Fibroblast of lung (primary cell): Measurements from ENCODE around the gene RAB10. TPM values are rescaled to one million over a fixed set of nuclear protein-coding genes. Genes with fewer than 3 reads are reported as not detected.

Experiments
- DNase-seq, 2 donors: peaks; one replicate each; pipeline versions ENCODE4 v3.0.0 to v3.0.0-alpha.2; 2010; ENCODE audit warnings: low read depth in 2 of 2
- H2AFZ ChIP-seq: 2 replicates; pipeline ENCODE4 v1.5.1; 2012; ENCODE audit warnings: low read length, control low read depth, inconsistent platforms
- H3K27ac ChIP-seq: 2 replicates; pipeline ENCODE4 v1.5.1; 2011; ENCODE audit warnings: low read length, control low read depth; ENCODE audit not compliant: insufficient read depth
- H3K27me3 ChIP-seq: 2 replicates; pipeline ENCODE4 v1.5.1; 2011; ENCODE audit warnings: mild to moderate bottlenecking, low read length; ENCODE audit not compliant: control insufficient read depth, insufficient read depth
- H3K36me3 ChIP-seq: 2 replicates; pipeline ENCODE4 v1.5.1; 2011; ENCODE audit warnings: low read length; ENCODE audit not compliant: control insufficient read depth, insufficient read depth
- H3K4me1 ChIP-seq: 2 replicates; pipeline ENCODE4 v1.5.1; 2011; ENCODE audit warnings: low read length; ENCODE audit not compliant: control insufficient read depth, insufficient read depth; ENCODE audit errors: extremely low read depth
- H3K4me2 ChIP-seq: 2 replicates; pipeline ENCODE4 v1.5.1; 2011; ENCODE audit warnings: low read length, control low read depth; ENCODE audit not compliant: insufficient read depth; ENCODE audit errors: extremely low read depth
- H3K4me3 ChIP-seq, 4 experiments: fragments of 200-600 bp in 1 of 4; sonication (generic) in 1 of 4; replicated peaks in 1 of 4; 2 replicates each; pipeline ENCODE4 v1.5.1; 2011 to 2016; ENCODE audit warnings: low read length in 4 of 4, low read depth in 3 of 4, mild to moderate bottlenecking in 3 of 4, control low read depth in 2 of 4, inconsistent platforms in 1 of 4, mixed read lengths in 1 of 4; ENCODE audit not compliant: insufficient read depth in 1 of 4; ENCODE audit errors: control extremely low read depth in 1 of 4
- H3K79me2 ChIP-seq: 2 replicates; pipeline ENCODE4 v1.5.1; 2012; ENCODE audit warnings: mild to moderate bottlenecking, low read length, inconsistent platforms; ENCODE audit not compliant: control insufficient read depth, insufficient read depth
- H3K9ac ChIP-seq: 2 replicates; pipeline ENCODE4 v1.5.1; 2011; ENCODE audit warnings: mild to moderate bottlenecking, low read length, control low read depth; ENCODE audit not compliant: insufficient read depth
- H3K9me3 ChIP-seq: 2 replicates; pipeline ENCODE4 v1.5.1; 2012; ENCODE audit warnings: low read depth, low read length; ENCODE audit not compliant: control insufficient read depth, insufficient read depth
- H4K20me1 ChIP-seq: 2 replicates; pipeline ENCODE4 v1.5.1; 2011; ENCODE audit warnings: low read length; ENCODE audit not compliant: control insufficient read depth, insufficient read depth; ENCODE audit errors: extremely low read depth
- CTCF ChIP-seq, 2 donors: IDR thresholded peaks in 1 of 2; conservative IDR thresholded peaks in 1 of 2; 1 replicate in 1 of 2; 2 replicates in 1 of 2; pipeline ENCODE4 v1.5.1; 2011 to 2012; ENCODE audit warnings: low read length in 2 of 2, control low read depth in 1 of 2, inconsistent platforms in 1 of 2, low read depth in 1 of 2, mild to moderate bottlenecking in 1 of 2
- EZH2 ChIP-seq: IDR thresholded peaks from 2 replicates; pipeline ENCODE4 v1.5.1; 2012; ENCODE audit warnings: low read length, control low read depth, mild to moderate bottlenecking; ENCODE audit errors: missing control alignments
- polyA plus RNA-seq, 2 donors: library from polyadenylated mRNA; depleted of rRNA in 1 of 2; stranded (reverse) in 1 of 2; unstranded in 1 of 2; fragments of >200 nt; gene quantifications; 2 replicates each; pipeline ENCODE4 v1.2.1, GENCODE V29; 2011 to 2012; ENCODE audit warnings: missing spikeins in 1 of 2
- total RNA-seq: library from RNA; depleted of rRNA; stranded (reverse); fragments of >200 nt; gene quantifications from 2 replicates; pipeline ENCODE4 v1.2.1, GENCODE V29; 2014

RAB10 gene
- total and polyA plus RNA-seq, 2 donors (not counting 1 experiment from before 2014, with no cell fraction given): 94.1 to 253 TPM

GRCh38 chr2:26095758-26096157, 61.9 kb downstream of the RAB10 start:
- no peak overlapping the region for H2AFZ ChIP-seq
- no peaks in the 10 kb centered on the region for H4K20me1 ChIP-seq
- H3K4me1 ChIP-seq: no peaks in the 10 kb centered on the region
- no peak for TF ChIP-seq CTCF (conservative IDR thresholded peaks at IDR 0.05 in 1 of 2, IDR thresholded peaks at IDR 0.05 in 1 of 2; ENCODE audit: low read depth in 1 of 2, low read length in 2 of 2)
- no peak for TF ChIP-seq EZH2
- H3K27ac ChIP-seq: no peak overlapping the region
- H3K4me2 ChIP-seq: no peak overlapping the region
- H3K36me3 ChIP-seq: no peaks in the 10 kb centered on the region
- no peak overlapping the region for H3K9ac ChIP-seq
- H3K27me3 ChIP-seq: no peaks in the 10 kb centered on the region
- DNase-seq: no peak
- H3K9me3 ChIP-seq: no peaks in the 10 kb centered on the region
- no peak overlapping the region for H3K4me3 ChIP-seq
- H3K79me2 ChIP-seq: peaks cover 52% of the 10 kb centered on the region

- H3K9ac ChIP-seq: no peak overlapping the region
- H3K36me3 ChIP-seq: peaks cover 3% of the 10 kb centered on the region
- H3K4me1 ChIP-seq: no peaks in the 10 kb centered on the region
- no peaks in the 10 kb centered on the region for H3K27me3 ChIP-seq
- no peak overlapping the region for H3K4me2 ChIP-seq
- no peak overlapping the region for H2AFZ ChIP-seq
- no peak for TF ChIP-seq EZH2
- TF ChIP-seq CTCF (conservative IDR thresholded peaks at IDR 0.05 in 1 of 2, IDR thresholded peaks at IDR 0.05 in 1 of 2; ENCODE audit: low read depth in 1 of 2, low read length in 2 of 2): no peak
- no peaks in the 10 kb centered on the region for H4K20me1 ChIP-seq
- no peak overlapping the region for H3K27ac ChIP-seq
- no peak overlapping the region for H3K4me3 ChIP-seq
- H3K79me2 ChIP-seq: peaks cover 51% of the 10 kb centered on the region
- no peaks in the 10 kb centered on the region for H3K9me3 ChIP-seq
- no peak for DNase-seq
Observed at GRCh38 chr2:26099933-26100332, 66.0 kb downstream of the RAB10 start.

- Histone ChIP-seq H3K9ac (no peak overlapping the region), H3K27me3 (no peaks in the 10 kb centered on the region), H3K27ac (no peak overlapping the region), H2AFZ (no peak overlapping the region), H3K4me2 (no peak overlapping the region), H3K36me3 (peaks cover 3% of the 10 kb centered on the region), H3K4me1 (no peaks in the 10 kb centered on the region), H3K9me3 (no peaks in the 10 kb centered on the region), H4K20me1 (no peaks in the 10 kb centered on the region), H3K4me3 (no peak overlapping the region), H3K79me2 (peaks cover 50% of the 10 kb centered on the region)
- DNase-seq: no peak
- TF ChIP-seq EZH2: no peak
- no peak for TF ChIP-seq CTCF (conservative IDR thresholded peaks at IDR 0.05 in 1 of 2, IDR thresholded peaks at IDR 0.05 in 1 of 2; ENCODE audit: low read depth in 1 of 2, low read length in 2 of 2)
Observed at GRCh38 chr2:26100384-26100783, 66.5 kb downstream of the RAB10 start.
